A549 treated with AZD2906 at 1 μM for 4 hours (cell line): ENCODE measurements around the gene SPINK1. TPM values are rescaled to one million over a fixed set of nuclear protein-coding genes. Genes with fewer than 3 reads are reported as not detected.

Source experiments
- total RNA-seq: library from RNA; stranded (reverse); fragments of 200-300 nt; extraction: Qiagen RNA extraction; gene quantifications from 5 replicates; pipeline ENCODE4 v1.2.3, GENCODE V29; 2022

Gene SPINK1, protein sequence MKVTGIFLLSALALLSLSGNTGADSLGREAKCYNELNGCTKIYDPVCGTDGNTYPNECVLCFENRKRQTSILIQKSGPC
- 0.68 to 1.9 TPM (median 1.1 TPM) in 5 replicates for total RNA-seq

DNA sequence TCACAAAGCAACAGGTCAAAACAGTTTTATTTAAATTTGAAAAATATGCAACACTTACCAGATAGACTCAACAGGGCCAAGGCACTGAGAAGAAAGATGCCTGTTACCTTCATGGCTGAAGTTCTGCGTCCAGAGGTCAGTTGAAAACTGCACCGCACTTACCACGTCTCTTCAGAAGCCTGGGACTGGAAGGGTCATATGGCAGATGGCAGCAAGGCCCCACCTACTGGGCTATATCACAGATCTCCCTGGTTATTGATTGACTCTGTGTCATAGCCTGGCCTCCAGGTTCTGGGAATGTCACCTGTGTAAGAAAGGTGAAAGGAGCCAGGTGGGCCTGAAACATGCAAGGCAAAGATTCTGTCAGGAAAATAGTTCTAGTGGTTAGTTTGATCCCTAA, at the start of gene SPINK1:
SPINK1 (minus strand) TSS at position 207 of the 400 bp plus-strand sequence; CDS start at position 113, 94 bp downstream.

DNA sequence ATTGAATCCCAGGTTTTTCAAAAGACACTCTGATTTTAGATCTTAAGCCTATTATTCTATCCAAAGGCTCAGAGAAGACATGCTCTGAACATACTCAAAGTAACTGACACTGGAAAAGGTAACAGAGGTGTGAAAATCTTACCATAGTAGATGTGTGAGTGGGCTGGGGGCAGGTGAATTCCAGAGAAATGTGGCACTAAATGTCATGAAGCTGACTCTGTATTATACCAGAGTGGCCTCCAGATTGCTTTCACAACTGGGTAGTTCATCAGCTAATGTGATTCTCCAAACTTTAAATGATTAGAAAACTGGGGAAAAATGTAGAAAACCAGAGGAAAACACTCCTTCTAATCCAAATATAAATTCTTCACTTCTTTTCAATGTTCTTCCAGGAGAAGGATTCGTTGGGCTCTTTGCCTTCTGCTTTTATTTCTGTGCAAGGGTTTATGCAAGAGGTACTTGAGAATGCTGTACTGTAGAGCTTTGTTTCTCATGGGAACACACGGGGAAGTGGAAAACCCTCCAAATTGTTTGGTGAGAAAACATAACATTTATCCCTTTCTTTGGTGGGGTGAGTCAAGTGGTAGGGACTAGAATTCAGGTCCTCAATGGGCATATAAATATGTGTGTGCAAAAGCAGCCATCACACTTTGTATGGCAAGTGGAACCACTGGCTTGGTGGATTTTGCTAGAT, 46.7 kb upstream of the SPINK1 start, which contains the start of gene SCGB3A2:
SCGB3A2 (plus strand) TSS at position 646 of the 694 bp plus-strand sequence. CDS start 93 bp downstream, outside the sequence.

DNA sequence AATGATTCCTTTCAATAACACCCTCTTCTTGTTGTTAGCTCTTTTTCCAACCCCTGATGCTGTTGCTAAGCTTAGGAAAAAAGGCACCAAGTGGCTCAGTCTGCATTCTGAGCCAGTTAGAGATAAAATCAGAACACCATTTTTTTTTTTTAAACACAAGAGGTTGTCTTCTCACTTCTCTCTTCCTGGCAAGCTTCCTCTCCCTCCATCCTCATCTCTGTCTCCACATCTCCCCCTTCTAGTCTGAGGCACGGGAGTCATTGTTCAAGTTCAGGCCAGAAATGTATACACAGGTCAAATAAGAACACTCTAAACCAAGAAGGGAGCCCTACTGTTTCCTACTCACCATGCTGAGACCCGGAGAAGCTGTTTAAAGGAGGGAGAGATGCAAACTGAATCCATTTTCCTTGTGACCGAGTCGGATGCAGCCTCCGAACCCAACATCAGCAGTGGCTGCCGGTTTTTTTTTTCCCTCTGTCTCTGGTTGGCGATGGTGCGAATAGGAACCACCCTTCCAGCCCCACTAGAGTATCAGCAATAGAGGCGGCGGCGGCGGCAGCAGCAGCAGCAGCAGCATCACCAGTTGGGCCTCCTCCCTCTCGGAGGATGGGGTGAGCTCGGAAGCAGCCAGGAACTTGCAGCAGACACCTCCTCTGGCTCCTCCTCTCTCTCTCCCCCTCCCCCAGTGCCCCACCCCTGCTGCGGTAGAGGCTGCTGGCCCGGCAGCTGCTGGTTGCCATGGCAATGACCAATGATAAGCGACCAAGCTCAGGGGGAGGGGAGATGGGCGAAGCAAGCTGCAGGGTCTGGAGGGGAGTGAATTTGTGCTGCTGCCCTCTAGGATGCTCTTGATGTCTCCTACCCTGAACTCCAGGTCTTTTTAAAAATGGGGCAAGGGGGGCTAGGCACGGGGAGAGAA, 49.1 kb downstream of the SPINK1 start, which contains the start of gene JAKMIP2:
JAKMIP2 (minus strand) TSS at position 619 of the 919 bp plus-strand sequence. CDS start 110,922 bp downstream, outside the sequence.

Other genes with a start within 250 kb of the SPINK1 start
- not detected in 5 replicates for gene JAKMIP2, start 48.9 kb downstream of the SPINK1 start, total RNA-seq
- not detected in 5 replicates for gene SCGB3A2, start 47.0 kb upstream of the SPINK1 start, total RNA-seq
- 0.13 to 0.29 TPM in 2 of 5 replicates, not detected in the others for gene C5orf46, start 74.9 kb upstream of the SPINK1 start, total RNA-seq
- gene SPINK5, start 232.3 kb upstream of the SPINK1 start, total RNA-seq: not detected in 5 replicates